SK-N-SH treated with all-trans-retinoic acid at 6 μM for 48 hours (cell line): Measurements from ENCODE around the gene CUEDC1.

Source experiments
- TCF4 ChIP-seq: fragments of 250-450 bp; sonication (Bioruptor Pico); IDR thresholded peaks from 2 replicates; pipeline ENCODE4 v1.8.0; 2021; ENCODE audit warnings: mild to moderate bottlenecking, moderate library complexity, borderline replicate concordance
- ZNF565 ChIP-seq: fragments of 450-650 bp; formaldehyde crosslinking; conservative IDR thresholded peaks from 2 replicates; pipeline ENCODE4 v1.5.0; 2020; ENCODE audit warnings: low read depth, mild to moderate bottlenecking, moderate library complexity
- ZNF8 ChIP-seq: fragments of 450-650 bp; formaldehyde crosslinking; IDR thresholded peaks from 2 replicates; pipeline ENCODE4 v1.5.0; 2020; ENCODE audit warnings: mild to moderate bottlenecking, moderate library complexity
- TF ChIP-seq, protein P1 (sequence below): fragments of 250-450 bp; sonication (Bioruptor Pico); IDR thresholded peaks from 2 replicates; pipeline ENCODE4 v1.8.0; 2020; ENCODE audit warnings: mild to moderate bottlenecking, moderate library complexity, borderline replicate concordance

DNA sequence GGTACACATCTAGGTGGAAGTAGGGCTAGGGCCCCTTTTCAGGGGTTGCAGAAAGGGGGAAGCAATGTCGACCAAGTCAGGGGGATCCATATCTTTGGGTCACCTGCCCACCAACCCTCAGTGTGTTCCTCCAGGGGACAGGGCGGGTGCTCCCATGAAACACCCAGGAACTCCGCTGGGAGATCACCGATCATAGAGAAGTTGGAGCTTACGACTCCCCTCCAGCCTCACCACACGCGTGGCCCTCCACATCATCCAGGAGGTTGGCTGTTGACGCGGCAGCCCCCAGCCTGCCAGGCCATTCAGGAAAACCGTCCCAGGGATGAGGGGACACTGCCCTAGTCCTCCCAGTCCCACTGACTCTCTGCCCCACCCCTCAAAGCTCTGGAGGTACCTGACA lies 88.1 kb downstream of the CUEDC1 start:
- no peak for TF ChIP-seq TCF4
- no peak for TF ChIP-seq ZNF565 (CRISPR knock-in tag)
- TF ChIP-seq ZNF8, result no peak
- TF ChIP-seq, protein P1, sequence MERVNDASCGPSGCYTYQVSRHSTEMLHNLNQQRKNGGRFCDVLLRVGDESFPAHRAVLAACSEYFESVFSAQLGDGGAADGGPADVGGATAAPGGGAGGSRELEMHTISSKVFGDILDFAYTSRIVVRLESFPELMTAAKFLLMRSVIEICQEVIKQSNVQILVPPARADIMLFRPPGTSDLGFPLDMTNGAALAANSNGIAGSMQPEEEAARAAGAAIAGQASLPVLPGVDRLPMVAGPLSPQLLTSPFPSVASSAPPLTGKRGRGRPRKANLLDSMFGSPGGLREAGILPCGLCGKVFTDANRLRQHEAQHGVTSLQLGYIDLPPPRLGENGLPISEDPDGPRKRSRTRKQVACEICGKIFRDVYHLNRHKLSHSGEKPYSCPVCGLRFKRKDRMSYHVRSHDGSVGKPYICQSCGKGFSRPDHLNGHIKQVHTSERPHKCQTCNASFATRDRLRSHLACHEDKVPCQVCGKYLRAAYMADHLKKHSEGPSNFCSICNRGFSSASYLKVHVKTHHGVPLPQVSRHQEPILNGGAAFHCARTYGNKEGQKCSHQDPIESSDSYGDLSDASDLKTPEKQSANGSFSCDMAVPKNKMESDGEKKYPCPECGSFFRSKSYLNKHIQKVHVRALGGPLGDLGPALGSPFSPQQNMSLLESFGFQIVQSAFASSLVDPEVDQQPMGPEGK, result no peak
